SK-N-MC (cell line): Measurements from ENCODE around the gene AKNA.

ENCODE experiments used
- EZH2 ChIP-seq: fragments of 200-600 bp; sonication (generic); IDR thresholded peaks from one replicate; pipeline ENCODE4 v1.6.1; 2017; ENCODE audit warnings: antibody characterized with exemption
- FOXP2 ChIP-seq: optimal IDR thresholded peaks from 2 replicates; pipeline ENCODE3; 2011; ENCODE audit warnings: mild to moderate bottlenecking, moderate library complexity; ENCODE audit not compliant: insufficient read depth; ENCODE audit errors: extremely low read length, control extremely low read depth
- POLR2AphosphoS5 ChIP-seq: IDR thresholded peaks from 2 replicates; pipeline ENCODE4 v1.6.1; 2012; ENCODE audit warnings: mild to moderate bottlenecking, low read depth, low read length, borderline replicate concordance

- TF ChIP-seq POLR2AphosphoS5 (no peak), EZH2 (no peak), FOXP2 (no peak)
These were observed 79.3 kb downstream of the AKNA start for GRCh38 chr9:114308361-114308950.
